Panc1 (cell line): ENCODE measurements around the gene SLC16A1.

Source experiments
- CTCF ChIP-seq: fragments of 450-650 bp; IDR thresholded peaks from 2 replicates; pipeline ENCODE4 v1.5.1; 2017; ENCODE audit warnings: mild to moderate bottlenecking
- POLR2AphosphoS5 ChIP-seq: IDR thresholded peaks from 2 replicates; pipeline ENCODE4 v1.6.1; 2012; ENCODE audit warnings: mild to moderate bottlenecking, low read depth, low read length, moderate library complexity
- REST ChIP-seq, 2 experiments: IDR thresholded peaks; 2 replicates each; pipeline ENCODE4 v1.6.1; 2011 to 2012; ENCODE audit warnings: low read depth in 2 of 2, control low read depth in 1 of 2, low read length in 1 of 2, mild to moderate bottlenecking in 1 of 2, moderate library complexity in 1 of 2; ENCODE audit not compliant: insufficient read depth in 1 of 2

GRCh38 chr1:112878321-112878720, 77.7 kb downstream of the SLC16A1 start:
- no peak for TF ChIP-seq CTCF
- TF ChIP-seq POLR2AphosphoS5: no peak
- TF ChIP-seq REST (IDR thresholded peaks at IDR 0.05; ENCODE audit: insufficient read depth in 1 of 2, low read depth in 2 of 2, low read length in 1 of 2): no peak
